Measurements from ENCODE around the gene GALNTL6.

DNA sequence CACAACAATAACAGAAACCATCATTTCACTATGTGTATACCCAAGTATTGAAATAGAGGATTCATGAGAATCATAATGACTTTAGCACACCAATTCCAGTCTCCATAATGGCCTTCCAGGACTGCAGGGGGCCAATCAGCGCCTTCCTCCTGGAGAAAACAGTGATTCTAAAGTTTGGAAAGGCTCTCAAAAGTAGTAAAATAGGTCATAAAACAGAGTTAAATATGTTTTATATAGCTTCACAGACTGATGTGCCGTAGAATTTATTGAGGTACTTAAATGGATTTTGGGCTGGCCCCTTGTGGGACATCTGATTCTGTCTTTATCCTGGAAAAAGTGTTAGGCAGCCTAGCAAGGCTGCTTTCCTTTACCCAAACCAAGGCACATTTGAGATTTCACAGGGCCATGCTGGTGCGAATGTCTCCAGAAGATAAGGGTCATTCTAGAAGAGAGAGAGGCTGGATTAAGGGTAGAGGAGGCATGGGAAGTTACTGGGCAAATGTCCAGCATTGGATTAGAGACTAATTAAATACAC is 543.9 kb downstream of the GALNTL6 start:
- TF ChIP-seq, protein P1, sequence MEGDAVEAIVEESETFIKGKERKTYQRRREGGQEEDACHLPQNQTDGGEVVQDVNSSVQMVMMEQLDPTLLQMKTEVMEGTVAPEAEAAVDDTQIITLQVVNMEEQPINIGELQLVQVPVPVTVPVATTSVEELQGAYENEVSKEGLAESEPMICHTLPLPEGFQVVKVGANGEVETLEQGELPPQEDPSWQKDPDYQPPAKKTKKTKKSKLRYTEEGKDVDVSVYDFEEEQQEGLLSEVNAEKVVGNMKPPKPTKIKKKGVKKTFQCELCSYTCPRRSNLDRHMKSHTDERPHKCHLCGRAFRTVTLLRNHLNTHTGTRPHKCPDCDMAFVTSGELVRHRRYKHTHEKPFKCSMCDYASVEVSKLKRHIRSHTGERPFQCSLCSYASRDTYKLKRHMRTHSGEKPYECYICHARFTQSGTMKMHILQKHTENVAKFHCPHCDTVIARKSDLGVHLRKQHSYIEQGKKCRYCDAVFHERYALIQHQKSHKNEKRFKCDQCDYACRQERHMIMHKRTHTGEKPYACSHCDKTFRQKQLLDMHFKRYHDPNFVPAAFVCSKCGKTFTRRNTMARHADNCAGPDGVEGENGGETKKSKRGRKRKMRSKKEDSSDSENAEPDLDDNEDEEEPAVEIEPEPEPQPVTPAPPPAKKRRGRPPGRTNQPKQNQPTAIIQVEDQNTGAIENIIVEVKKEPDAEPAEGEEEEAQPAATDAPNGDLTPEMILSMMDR (conservative IDR thresholded peaks at IDR 0.05; ENCODE audit: low read depth, low read length): no peak
- no peak for TF ChIP-seq RFX5 (IDR thresholded peaks at IDR 0.05; ENCODE audit: low read depth, low read length)
